Measurements from ENCODE around the gene EVA1C. TPM values are rescaled to one million over a fixed set of nuclear protein-coding genes. Genes with fewer than 3 reads are reported as not detected.

The EVA1C gene
- total RNA-seq, 6 experiments from 2014 or later = 2.7 to 13.8 (median 11.3) TPM

DNA sequence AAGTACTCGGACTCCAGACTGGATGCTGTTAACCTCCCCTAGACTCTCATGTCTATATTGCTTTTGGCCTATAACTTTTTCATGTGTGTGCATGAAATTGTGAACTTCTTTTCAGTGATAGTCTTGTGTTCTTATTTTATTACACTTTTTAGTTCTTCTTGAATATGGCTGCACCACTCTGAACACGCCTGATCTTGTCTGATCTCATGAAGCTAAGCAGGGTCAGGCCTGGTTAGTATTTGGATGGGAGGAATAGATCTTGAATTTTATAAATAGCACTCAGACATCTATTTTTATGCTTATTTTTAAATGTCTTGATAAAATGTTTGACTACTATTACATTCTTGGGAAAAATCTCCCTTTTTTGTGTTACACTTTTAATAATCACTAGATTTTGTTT lies 150.4 kb downstream of the EVA1C start:
- no peaks in the 10 kb centered on the region; the same call in 1 of the 2 replicates for H3K27me3 Mint-ChIP-seq (ENCODE audit: insufficient read depth)
- peaks cover 19% of the 10 kb centered on the region for H3K9me3 Mint-ChIP-seq
- H3K27ac Mint-ChIP-seq = no peak overlapping the region
- no peak overlapping the region for H3K4me3 Mint-ChIP-seq
- peaks cover 21% of the 10 kb centered on the region for H3K4me1 Mint-ChIP-seq (ENCODE audit: low read depth)
- H3K36me3 Mint-ChIP-seq (ENCODE audit: low read depth) = peaks cover 23% of the 10 kb centered on the region
- DNase-seq = no peak
- TF ChIP-seq CTCF (IDR thresholded peaks at IDR 0.05) = no peak

Other genes with a start within 250 kb of the EVA1C start
- gene MIS18A, start 133.7 kb upstream of the EVA1C start, total RNA-seq (2021; fragmentation: NEBNext Ultra II Directional; extraction: Animal tissue kit (Norgen Biotek cat#: 25700)) = 10 to 100 TPM in 5 of 6 experiments, 1 to 10 TPM in 1; 8.6 to 17.4 (median 14.9) TPM
- not detected for gene MRAP, start 113.9 kb upstream of the EVA1C start, total RNA-seq (2021; fragmentation: NEBNext Ultra II Directional; extraction: Animal tissue kit (Norgen Biotek cat#: 25700))
- 10 to 100 TPM; 18.4 to 27.0 (median 22.4) TPM for gene URB1, start 19.7 kb upstream of the EVA1C start, total RNA-seq (2021; fragmentation: NEBNext Ultra II Directional; extraction: Animal tissue kit (Norgen Biotek cat#: 25700))
- under 1 TPM in 1 of 6 experiments, not detected in 5; 0.14 TPM for gene TCP10L, start 172.8 kb downstream of the EVA1C start, total RNA-seq (2021; fragmentation: NEBNext Ultra II Directional; extraction: Animal tissue kit (Norgen Biotek cat#: 25700))
- gene CFAP298, start 199.7 kb downstream of the EVA1C start, total RNA-seq (2021; fragmentation: NEBNext Ultra II Directional; extraction: Animal tissue kit (Norgen Biotek cat#: 25700)) = 10 to 100 TPM; 27.5 to 45.5 (median 33.1) TPM